ENCODE data around the gene METTL27. TPM values are rescaled to one million over a fixed set of nuclear protein-coding genes. Genes with fewer than 3 reads are reported as not detected.

The METTL27 gene
- total RNA-seq, 2 experiments from 2014 or later = 1.6 to 2.1 TPM

DNA sequence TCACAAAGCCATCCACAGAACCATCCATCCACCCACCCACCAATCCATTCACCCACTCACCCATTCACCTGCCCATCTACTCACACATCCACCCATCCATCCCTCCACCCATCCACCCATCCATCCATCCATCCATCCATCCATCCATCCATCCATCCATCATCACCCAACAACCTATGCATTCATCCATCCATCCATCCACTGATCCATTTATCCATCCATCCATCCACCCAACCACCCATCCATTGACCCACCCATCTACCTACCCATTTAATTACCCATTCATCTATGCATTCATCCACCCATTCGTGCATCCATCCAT is 24.1 kb upstream of the METTL27 start:
- DNase-seq (no peak), ATAC-seq (ENCODE audit: poor library complexity) (no peak)
- no peak overlapping the region for H3K27ac ChIP-seq (ENCODE audit: low read depth in 1 of 2, low read length in 2 of 2)
- intact Hi-C loops (cut with DNase I, micrococcal nuclease) = no loop called here
- CTCF ChIA-PET = interaction anchor here (1.4 kb wide), 1 partner anchor 12 kb away, joined by 3 read pairs; no protein-coding TSS in a partner anchor
- Mint-ChIP-seq H3K27ac (no peak overlapping the region), H3K4me1 (ENCODE audit: low read depth) (no peaks in the 10 kb centered on the region), H3K4me3 (no peak overlapping the region), H3K36me3 (ENCODE audit: low read depth) (no peaks in the 10 kb centered on the region), H3K9me3 (no peaks in the 10 kb centered on the region), H3K27me3 (no peaks in the 10 kb centered on the region)
- H3K9me3 ChIP-seq (ENCODE audit: control insufficient read depth in 1 of 2, insufficient read depth in 1 of 2, low read length in 2 of 2) = no peaks in the 10 kb centered on the region
- TF ChIP-seq, protein P1, sequence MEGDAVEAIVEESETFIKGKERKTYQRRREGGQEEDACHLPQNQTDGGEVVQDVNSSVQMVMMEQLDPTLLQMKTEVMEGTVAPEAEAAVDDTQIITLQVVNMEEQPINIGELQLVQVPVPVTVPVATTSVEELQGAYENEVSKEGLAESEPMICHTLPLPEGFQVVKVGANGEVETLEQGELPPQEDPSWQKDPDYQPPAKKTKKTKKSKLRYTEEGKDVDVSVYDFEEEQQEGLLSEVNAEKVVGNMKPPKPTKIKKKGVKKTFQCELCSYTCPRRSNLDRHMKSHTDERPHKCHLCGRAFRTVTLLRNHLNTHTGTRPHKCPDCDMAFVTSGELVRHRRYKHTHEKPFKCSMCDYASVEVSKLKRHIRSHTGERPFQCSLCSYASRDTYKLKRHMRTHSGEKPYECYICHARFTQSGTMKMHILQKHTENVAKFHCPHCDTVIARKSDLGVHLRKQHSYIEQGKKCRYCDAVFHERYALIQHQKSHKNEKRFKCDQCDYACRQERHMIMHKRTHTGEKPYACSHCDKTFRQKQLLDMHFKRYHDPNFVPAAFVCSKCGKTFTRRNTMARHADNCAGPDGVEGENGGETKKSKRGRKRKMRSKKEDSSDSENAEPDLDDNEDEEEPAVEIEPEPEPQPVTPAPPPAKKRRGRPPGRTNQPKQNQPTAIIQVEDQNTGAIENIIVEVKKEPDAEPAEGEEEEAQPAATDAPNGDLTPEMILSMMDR (IDR thresholded peaks at IDR 0.05) = no peak
- no peak overlapping the region for H3K4me3 ChIP-seq (ENCODE audit: low read length)
- no peaks in the 10 kb centered on the region for H3K4me1 ChIP-seq (ENCODE audit: insufficient read depth, low read length)
- no peaks in the 10 kb centered on the region for H3K36me3 ChIP-seq (ENCODE audit: insufficient read depth, low read length)
- no peaks in the 10 kb centered on the region for H3K27me3 ChIP-seq (ENCODE audit: control insufficient read depth in 1 of 2, insufficient read depth in 2 of 2, low read length in 2 of 2)
- POLR2A ChIA-PET = no interaction called here

DNA sequence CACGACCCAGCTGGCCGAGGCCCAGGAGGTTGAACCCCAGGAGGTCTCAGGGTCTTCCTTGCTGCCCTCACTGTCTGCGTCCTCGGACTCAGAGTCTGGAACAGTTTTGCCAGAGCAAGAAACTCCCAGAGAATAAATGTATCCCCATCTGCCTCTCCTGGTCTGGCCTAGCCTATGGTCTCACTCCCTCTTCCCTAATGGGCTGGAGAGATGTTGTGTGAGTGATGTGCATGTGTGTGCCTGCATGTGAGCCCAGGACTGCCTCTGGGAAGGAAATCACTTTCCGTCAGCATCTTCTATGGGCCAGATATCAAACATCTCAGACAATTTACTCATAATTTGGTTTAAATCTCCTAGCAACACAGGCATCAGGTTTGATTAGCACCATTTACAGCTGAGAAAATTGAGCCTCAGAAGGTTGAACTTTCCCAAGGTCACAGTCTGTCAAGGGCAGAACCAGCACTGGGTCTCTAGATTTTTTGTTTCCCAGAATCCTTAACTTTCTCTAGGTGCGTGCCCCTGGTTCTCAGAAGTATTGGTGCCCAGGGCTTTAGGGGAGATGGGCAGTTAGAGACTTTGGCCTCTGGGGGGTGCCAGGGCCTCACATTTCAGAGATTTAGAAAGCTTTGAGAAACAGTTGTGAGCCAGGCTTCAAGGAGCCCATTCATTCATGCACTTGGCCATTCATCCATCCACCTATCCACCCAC is 23.6 kb upstream of the METTL27 start:
- H3K27ac ChIP-seq (ENCODE audit: low read depth in 1 of 2, low read length in 2 of 2) = no peak overlapping the region
- Mint-ChIP-seq H3K4me3 (no peak overlapping the region), H3K4me1 (ENCODE audit: low read depth) (no peaks in the 10 kb centered on the region), H3K27me3 (no peaks in the 10 kb centered on the region), H3K9me3 (no peaks in the 10 kb centered on the region), H3K36me3 (ENCODE audit: low read depth) (no peaks in the 10 kb centered on the region), H3K27ac (no peak overlapping the region)
- H3K36me3 ChIP-seq (ENCODE audit: insufficient read depth, low read length) = no peaks in the 10 kb centered on the region
- no peak overlapping the region for H3K4me3 ChIP-seq (ENCODE audit: low read length)
- H3K9me3 ChIP-seq (ENCODE audit: control insufficient read depth in 1 of 2, insufficient read depth in 1 of 2, low read length in 2 of 2) = no peaks in the 10 kb centered on the region
- no peaks in the 10 kb centered on the region for H3K4me1 ChIP-seq (ENCODE audit: insufficient read depth, low read length)
- TF ChIP-seq, protein P1 (IDR thresholded peaks at IDR 0.05) = no peak
- DNase-seq (peak in 2 of 14 experiments; percentile 18 to 22), ATAC-seq (ENCODE audit: poor library complexity) (no peak)
- CTCF ChIA-PET = interaction anchor here (1.4 kb wide), 1 partner anchor 11 kb away, joined by 3 read pairs; no protein-coding TSS in a partner anchor
- intact Hi-C loops (cut with DNase I, micrococcal nuclease) = no loop called here
- POLR2A ChIA-PET = no interaction called here
- no peaks in the 10 kb centered on the region for H3K27me3 ChIP-seq (ENCODE audit: control insufficient read depth in 1 of 2, insufficient read depth in 2 of 2, low read length in 2 of 2)

DNA sequence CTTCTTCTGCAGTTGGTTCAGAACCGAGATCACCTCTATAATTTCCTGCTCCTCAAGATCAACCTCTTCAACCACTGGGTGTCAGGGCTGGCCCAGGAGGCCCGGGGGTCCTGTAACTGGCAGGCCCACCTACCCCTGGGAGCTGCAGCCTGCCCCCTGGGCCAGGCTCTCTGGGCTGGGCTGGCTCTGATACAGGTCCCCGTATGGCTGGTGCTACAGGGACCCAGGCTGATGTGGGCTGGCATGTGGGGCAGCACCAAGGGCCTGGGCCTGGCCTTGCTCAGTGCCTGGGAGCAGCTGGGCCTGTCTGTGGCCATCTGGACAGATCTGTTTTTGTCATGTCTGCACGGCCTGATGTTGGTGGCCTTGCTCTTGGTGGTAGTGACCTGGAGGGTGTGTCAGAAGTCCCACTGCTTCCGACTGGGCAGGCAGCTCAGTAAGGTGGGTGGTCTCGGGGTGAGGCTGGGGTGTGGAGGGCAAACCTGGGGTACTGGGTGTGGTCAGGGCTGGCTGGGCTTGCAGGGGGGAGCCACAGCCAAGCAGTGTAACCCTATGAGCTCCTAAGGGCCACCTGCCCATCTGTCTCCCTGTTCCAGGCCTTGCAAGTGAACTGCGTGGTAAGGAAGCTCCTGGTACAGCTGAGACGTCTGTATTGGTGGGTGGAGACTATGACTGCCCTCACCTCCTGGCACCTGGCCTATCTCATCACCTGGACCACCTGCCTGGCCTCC is 22.8 kb upstream of the METTL27 start:
- Mint-ChIP-seq H3K9me3 (no peaks in the 10 kb centered on the region), H3K4me1 (ENCODE audit: low read depth) (no peaks in the 10 kb centered on the region), H3K27ac (no peak overlapping the region), H3K36me3 (ENCODE audit: low read depth) (no peaks in the 10 kb centered on the region), H3K27me3 (no peaks in the 10 kb centered on the region), H3K4me3 (no peak overlapping the region)
- TF ChIP-seq, protein P1 (IDR thresholded peaks at IDR 0.05) = no peak
- DNase-seq = no peak
- Histone ChIP-seq H3K36me3 (ENCODE audit: insufficient read depth, low read length) (no peaks in the 10 kb centered on the region), H3K9me3 (ENCODE audit: control insufficient read depth in 1 of 2, insufficient read depth in 1 of 2, low read length in 2 of 2) (no peaks in the 10 kb centered on the region), H3K27me3 (ENCODE audit: control insufficient read depth in 1 of 2, insufficient read depth in 2 of 2, low read length in 2 of 2) (no peaks in the 10 kb centered on the region), H3K27ac (ENCODE audit: low read depth in 1 of 2, low read length in 2 of 2) (no peak overlapping the region), H3K4me1 (ENCODE audit: insufficient read depth, low read length) (no peaks in the 10 kb centered on the region), H3K4me3 (ENCODE audit: low read length) (no peak overlapping the region)
- intact Hi-C loops (cut with DNase I, micrococcal nuclease) = no loop called here
- ChIA-PET CTCF (interaction anchor here (1.4 kb wide), 1 partner anchor 10 kb away, joined by 3 read pairs; no protein-coding TSS in a partner anchor), POLR2A (no interaction called here)
- ATAC-seq (ENCODE audit: poor library complexity) = no peak
